Body of pancreas (tissue), 4 donors: ENCODE measurements around the gene SVIL. TPM values are rescaled to one million over a fixed set of nuclear protein-coding genes. Genes with fewer than 3 reads are reported as not detected.

ENCODE experiments used
- ATAC-seq: fragments of 150-250 bp; one replicate; pipeline ENCODE4 v1.9.1; 2016
- DNase-seq, 4 donors: peaks; one replicate each; pipeline ENCODE4 v3.0.0-alpha.2; 2019
- H3K27ac ChIP-seq, 4 donors: fragments of 200-600 bp; sonication (generic); 1 replicate in 3 of 4; 2 replicates in 1 of 4; pipeline versions ENCODE4 v1.5.1 to v1.6.1; 2016 to 2019; ENCODE audit warnings: mild to moderate bottlenecking in 1 of 4, mixed read lengths in 1 of 4, moderate library complexity in 1 of 4
- H3K27me3 ChIP-seq, 2 donors: fragments of 200-600 bp; sonication (generic); one replicate each; pipeline ENCODE4 v1.6.0; 2016; ENCODE audit warnings: mild to moderate bottlenecking in 1 of 2
- H3K36me3 ChIP-seq, 2 donors: fragments of 200-600 bp; sonication (generic); replicated peaks in 1 of 2; 2 replicates each; pipeline ENCODE4 v1.5.1; 2016; ENCODE audit warnings: low read depth in 2 of 2; ENCODE audit not compliant: insufficient read depth in 1 of 2
- H3K4me1 ChIP-seq: fragments of 200-600 bp; sonication (generic); one replicate; pipeline ENCODE4 v1.6.0; 2016
- H3K4me3 ChIP-seq, 2 donors: fragments of 200-600 bp; sonication (generic); 1 replicate in 1 of 2; 2 replicates in 1 of 2; pipeline ENCODE4 v1.5.1; 2016 to 2019
- H3K9me3 ChIP-seq, 3 donors: fragments of 200-600 bp; sonication (generic); 1 replicate in 2 of 3; 2 replicates in 1 of 3; pipeline ENCODE4 v1.5.1; 2016
- POLR2A ChIP-seq, 3 donors: fragments of 450-650 bp; IDR thresholded peaks; one replicate each; pipeline ENCODE4 v1.6.1; 2016; ENCODE audit warnings: antibody characterized with exemption in 3 of 3, mild to moderate bottlenecking in 2 of 3
- WGBS, 2 donors: methylation state at CpG; one replicate each; pipeline ENCODE4 v1.1.5; 2017; 5-methylcytosine and 5-hydroxymethylcytosine counted together
- intact Hi-C: fragments of 100-400 bp; cut with DNase I; formaldehyde crosslinking; loops from one replicate; pipeline ENCODE4 v1.15.1; 2023
- total RNA-seq, 2 donors: library from RNA; depleted of rRNA; stranded (reverse); fragments of >200 nt; gene quantifications; one replicate each; pipeline ENCODE4 v1.1.0, GENCODE V29; 2016
- TF ChIP-seq, protein P1 (sequence below), 7 experiments: fragments of 450-650 bp in 4 of 7; fragments of 200-600 bp in 3 of 7; sonication (generic) in 3 of 7; IDR thresholded peaks; one replicate each; pipeline ENCODE4 v1.5.1; 2016 to 2019; ENCODE audit warnings: antibody characterized with exemption in 7 of 7

SVIL gene
- total RNA-seq, 2 donors from 2014 or later: 25.4 to 41.2 TPM

DNA sequence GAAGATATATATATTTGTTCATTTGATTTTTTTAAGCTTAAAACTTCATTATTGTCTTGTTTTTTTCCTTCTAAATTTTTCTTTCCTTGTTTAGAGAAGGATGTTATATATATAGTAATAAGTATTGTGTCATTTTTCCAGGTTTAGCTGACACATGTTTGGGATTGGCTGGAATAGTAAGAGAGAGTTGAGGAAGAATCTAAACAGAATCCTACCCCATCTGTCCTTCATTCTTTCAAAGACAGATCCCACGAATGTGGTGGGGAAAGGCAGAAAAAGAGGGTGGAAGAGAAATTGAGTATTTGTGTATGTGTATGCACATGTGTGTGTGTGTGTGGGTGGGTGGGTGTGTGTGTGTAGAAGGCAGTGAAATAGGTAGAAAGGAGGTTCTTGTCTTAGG lies 132.4 kb downstream of the SVIL start:
- Histone ChIP-seq H3K9me3 (no peaks in the 10 kb centered on the region), H3K4me1 (no peaks in the 10 kb centered on the region), H3K36me3 (no peaks in the 10 kb centered on the region), H3K4me3 (no peak overlapping the region), H3K27ac (no peak overlapping the region), H3K27me3 (no peaks in the 10 kb centered on the region)
- TF ChIP-seq, protein P1, sequence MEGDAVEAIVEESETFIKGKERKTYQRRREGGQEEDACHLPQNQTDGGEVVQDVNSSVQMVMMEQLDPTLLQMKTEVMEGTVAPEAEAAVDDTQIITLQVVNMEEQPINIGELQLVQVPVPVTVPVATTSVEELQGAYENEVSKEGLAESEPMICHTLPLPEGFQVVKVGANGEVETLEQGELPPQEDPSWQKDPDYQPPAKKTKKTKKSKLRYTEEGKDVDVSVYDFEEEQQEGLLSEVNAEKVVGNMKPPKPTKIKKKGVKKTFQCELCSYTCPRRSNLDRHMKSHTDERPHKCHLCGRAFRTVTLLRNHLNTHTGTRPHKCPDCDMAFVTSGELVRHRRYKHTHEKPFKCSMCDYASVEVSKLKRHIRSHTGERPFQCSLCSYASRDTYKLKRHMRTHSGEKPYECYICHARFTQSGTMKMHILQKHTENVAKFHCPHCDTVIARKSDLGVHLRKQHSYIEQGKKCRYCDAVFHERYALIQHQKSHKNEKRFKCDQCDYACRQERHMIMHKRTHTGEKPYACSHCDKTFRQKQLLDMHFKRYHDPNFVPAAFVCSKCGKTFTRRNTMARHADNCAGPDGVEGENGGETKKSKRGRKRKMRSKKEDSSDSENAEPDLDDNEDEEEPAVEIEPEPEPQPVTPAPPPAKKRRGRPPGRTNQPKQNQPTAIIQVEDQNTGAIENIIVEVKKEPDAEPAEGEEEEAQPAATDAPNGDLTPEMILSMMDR (IDR thresholded peaks at IDR 0.05): no peak
- no peak for TF ChIP-seq POLR2A (IDR thresholded peaks at IDR 0.05)
- 76 to 87% methylated on average over 1 of the region's 1 CpG for WGBS, 2 donors
- ATAC-seq: no peak
- intact Hi-C loops: no loop called here
- DNase-seq: no peak

DNA sequence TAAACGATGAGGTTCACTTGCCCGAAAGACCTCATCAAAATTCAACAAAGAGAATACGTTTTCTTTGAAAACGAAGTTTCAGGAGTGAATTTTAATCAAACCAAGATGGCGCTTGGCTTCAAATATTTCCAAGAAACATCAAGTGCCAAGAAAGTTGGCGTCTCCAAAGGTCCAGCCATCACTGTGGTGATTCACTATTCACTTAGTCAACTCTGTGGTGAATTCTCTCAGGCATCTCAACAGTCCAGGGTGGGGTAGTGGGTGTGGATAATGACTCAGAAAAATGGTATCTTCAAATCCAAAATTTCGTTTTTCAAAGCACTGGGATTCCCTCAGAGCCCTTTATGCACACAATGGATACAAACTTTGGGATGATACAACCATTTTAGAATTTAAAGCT lies 133.1 kb downstream of the SVIL start:
- no peak for TF ChIP-seq POLR2A (IDR thresholded peaks at IDR 0.05)
- TF ChIP-seq, protein P1 (IDR thresholded peaks at IDR 0.05): no peak
- H3K36me3 ChIP-seq: no peaks in the 10 kb centered on the region
- H3K27ac ChIP-seq: no peak overlapping the region
- H3K27me3 ChIP-seq: no peaks in the 10 kb centered on the region
- WGBS, 2 donors: 92 to 93% methylated on average over 7 of the region's 7 CpGs
- no peak overlapping the region for H3K4me3 ChIP-seq
- DNase-seq (no peak), ATAC-seq (no peak)
- H3K4me1 ChIP-seq: no peaks in the 10 kb centered on the region
- intact Hi-C loops: no loop called here
- H3K9me3 ChIP-seq: no peaks in the 10 kb centered on the region

DNA sequence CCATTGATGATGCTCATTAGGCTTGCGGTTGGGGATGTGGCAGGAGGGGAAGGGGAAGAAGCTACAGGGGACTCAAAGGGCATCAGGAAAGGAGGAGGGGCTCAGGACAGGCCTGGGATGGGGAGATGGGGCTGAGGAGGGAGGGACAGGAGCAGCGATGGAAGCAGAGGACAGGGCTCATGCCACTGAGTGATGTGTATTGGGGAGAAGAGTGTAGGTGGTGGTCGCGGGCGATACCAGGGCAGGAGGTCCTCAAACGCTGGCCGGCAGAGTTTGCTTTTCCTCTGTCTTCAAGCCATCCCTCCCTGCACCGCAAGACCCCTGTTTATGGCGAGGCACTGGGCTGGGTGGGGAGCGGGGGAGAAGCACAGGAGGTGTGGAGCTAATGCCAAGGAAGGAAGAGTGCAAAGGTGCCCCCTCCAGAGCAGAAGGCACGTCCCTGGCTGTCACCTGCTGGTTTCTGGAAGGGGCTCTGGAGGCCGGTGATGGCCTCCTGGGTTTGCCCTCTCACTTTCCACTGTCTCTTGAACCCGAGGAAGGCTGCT lies 134.7 kb downstream of the SVIL start:
- DNase-seq (no peak), ATAC-seq (no peak)
- Histone ChIP-seq H3K27ac (no peak overlapping the region), H3K9me3 (no peaks in the 10 kb centered on the region), H3K4me1 (no peaks in the 10 kb centered on the region), H3K36me3 (no peaks in the 10 kb centered on the region), H3K4me3 (no peak overlapping the region), H3K27me3 (no peaks in the 10 kb centered on the region)
- intact Hi-C loops: loop anchor here (10.0 kb wide), 2 partner anchors 125 to 1185 kb away; no protein-coding TSS in a partner anchor
- no peak for TF ChIP-seq POLR2A (IDR thresholded peaks at IDR 0.05)
- TF ChIP-seq, protein P1 (IDR thresholded peaks at IDR 0.05): no peak
- 85 to 87% methylated on average over 12 to 13 of the region's 13 CpGs for WGBS, 2 donors

DNA sequence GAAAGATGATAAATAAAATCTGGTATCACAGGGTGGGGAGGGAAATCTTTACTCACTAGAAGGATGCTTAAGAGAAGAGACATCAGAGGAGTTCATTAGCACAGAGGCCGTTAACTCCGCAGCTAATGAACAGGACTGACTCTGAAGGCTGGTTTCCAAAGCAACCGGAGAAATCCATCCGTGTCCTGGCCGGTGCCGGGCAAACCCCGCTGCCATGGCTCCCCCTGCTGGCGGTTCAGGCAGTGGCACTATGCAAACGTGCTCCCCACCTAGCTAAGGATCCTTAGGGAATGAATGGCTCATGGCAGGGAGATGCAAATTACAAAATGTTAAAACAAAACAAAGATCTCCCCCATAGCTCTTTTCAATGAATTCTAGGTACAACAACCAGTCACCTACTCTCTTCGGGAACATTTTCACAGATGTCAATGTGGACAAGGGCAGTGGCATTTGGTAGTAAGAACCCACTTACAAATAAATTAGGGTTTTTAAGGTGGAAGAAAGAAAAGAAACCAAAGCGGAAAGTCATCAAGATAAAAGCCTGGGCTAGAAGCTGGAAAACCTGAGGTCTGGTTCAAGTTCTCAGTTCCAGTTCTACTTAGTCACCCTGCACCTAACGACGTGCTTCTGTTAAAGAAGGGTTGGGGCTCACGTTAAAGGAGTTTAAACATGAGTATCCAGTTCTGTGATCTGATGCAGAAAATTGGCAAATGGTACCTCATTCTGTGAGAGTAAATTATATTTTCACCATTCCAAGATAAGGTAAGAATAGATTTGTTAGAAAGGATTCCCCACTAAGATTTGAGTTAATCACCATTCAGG lies 138.2 kb downstream of the SVIL start:
- Histone ChIP-seq H3K27me3 (no peaks in the 10 kb centered on the region), H3K36me3 (peaks cover 0 to 13% of the 10 kb centered on the region in 2 donors), H3K4me1 (no peaks in the 10 kb centered on the region), H3K27ac (no peak overlapping the region), H3K9me3 (no peaks in the 10 kb centered on the region), H3K4me3 (no peak overlapping the region)
- ATAC-seq (peak; percentile 87), DNase-seq (peak; percentile 70 to 81 (median 76))
- WGBS, 2 donors: 25 to 26% methylated on average over 14 of the region's 14 CpGs
- TF ChIP-seq, protein P1 (IDR thresholded peaks at IDR 0.05): peak; percentile 76 to 93 (median 88)
- TF ChIP-seq POLR2A (IDR thresholded peaks at IDR 0.05): no peak
- intact Hi-C loops: loop anchor here (10.0 kb wide), 2 partner anchors 122 to 1188 kb away; no protein-coding TSS in a partner anchor
